C1 segment of cervical spinal cord (tissue), 14 donors: ENCODE results near the gene FDXR.

Source experiments
- DNase-seq, 14 donors: peaks; one replicate each; lab custom pipeline; 2025; lab: John Stamatoyannopoulos, UW

Gene FDXR

GRCh38 chr17:74900208-74900607 is 27.4 kb upstream of the FDXR start:
- DNase-seq, result no peak

- no peak for DNase-seq
These were observed 25.7 kb upstream of the FDXR start for GRCh38 chr17:74898376-74898946.

DNA sequence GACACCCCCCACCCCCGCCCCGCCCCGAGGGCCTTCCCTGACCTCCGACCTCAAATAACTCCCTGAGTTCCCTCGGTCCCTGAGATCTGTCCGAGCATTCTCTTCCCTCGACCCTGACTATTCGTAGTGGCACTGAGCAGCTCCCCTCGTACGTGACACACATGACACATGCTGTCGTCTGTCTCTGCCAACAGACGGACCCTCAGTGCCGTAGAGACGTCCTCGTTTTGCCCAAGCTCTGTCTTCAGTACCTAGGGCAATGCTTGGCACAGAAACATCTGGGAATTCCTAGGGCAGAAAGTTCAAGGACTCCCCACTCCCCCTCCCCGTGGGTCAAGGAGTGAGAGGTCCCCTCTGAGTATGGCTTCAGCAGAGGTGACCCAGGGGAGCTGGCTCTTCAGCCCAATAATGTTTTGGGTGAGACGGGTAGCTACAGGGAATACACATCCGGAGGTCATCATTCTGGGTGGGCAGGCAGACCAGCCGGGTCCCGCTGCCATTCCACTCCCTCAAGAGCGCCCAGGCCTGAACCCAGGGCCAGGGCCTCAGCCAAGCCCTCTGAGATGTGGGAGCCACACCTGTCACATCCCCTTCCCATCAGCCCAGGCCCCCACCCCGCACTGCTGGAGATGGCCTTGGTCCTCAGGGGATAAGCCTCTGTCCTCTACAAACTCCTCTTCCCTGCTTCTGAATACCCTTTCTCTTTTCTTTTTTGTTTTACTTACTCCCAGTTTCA is 21.3 kb upstream of the FDXR start:
- DNase-seq, result no peak

GRCh38 chr17:74892974-74893911 is 20.4 kb upstream of the FDXR start, which contains the start of gene FADS6:
FADS6 (minus strand) TSS chr17:74893633; CDS start chr17:74893595, 38 bp downstream.
- DNase-seq, result peak in 1 of 14 donors; percentile 36

GRCh38 chr17:74892013-74892841 is 19.4 kb upstream of the FDXR start:
- peak in 1 of 14 donors; percentile 74 for DNase-seq

DNA sequence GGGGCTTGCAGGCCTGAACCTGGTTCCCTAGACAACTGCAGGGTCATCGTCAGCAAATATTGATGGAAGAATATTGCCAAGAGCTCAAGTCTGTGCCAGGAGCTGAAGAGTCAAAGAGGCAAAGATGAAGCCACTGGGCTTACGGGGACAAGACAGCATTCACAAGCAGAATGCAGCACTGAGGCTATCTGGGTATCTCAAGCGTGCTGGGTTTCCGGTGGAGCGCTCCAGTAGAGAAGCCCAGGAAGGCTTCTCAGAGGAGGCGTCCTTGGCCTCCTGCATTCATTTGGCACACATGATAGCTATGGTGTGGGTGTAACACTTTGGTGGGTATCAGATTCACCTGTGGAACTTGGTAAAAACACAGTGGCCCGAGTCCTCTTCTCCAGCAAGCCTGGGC is 17.8 kb upstream of the FDXR start:
- no peak for DNase-seq

GRCh38 chr17:74888469-74888868 is 15.7 kb upstream of the FDXR start:
- DNase-seq, result no peak

- DNase-seq, result no peak
These were observed 10.5 kb upstream of the FDXR start for GRCh38 chr17:74883241-74883745.

- DNase-seq, result no peak
These were observed 9.9 kb upstream of the FDXR start for GRCh38 chr17:74882517-74883240.

DNA sequence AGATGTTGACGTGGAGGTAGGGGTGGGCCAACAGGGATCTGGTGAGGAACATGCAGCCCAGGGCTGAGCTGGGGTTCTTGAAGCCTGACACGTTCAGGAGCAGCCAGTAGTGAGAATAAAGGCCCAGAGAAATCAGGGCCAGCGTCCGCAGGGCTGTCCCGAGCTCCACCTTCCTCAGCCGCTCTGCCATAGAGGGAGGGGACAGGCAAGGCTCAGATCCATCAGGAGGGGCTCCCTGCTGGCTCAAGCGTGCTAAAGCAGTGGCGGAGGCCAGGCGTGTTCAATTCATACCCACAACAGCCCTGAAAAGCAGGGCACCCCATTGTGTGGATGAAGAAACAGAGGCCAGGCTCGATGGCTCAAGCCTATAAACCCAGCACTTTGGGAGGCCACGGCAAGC is 8.3 kb upstream of the FDXR start:
- no peak for DNase-seq

GRCh38 chr17:74879308-74879707 is 6.5 kb upstream of the FDXR start:
- no peak for DNase-seq

- DNase-seq, result no peak
These were observed 5.9 kb upstream of the FDXR start for GRCh38 chr17:74878658-74879057.

DNA sequence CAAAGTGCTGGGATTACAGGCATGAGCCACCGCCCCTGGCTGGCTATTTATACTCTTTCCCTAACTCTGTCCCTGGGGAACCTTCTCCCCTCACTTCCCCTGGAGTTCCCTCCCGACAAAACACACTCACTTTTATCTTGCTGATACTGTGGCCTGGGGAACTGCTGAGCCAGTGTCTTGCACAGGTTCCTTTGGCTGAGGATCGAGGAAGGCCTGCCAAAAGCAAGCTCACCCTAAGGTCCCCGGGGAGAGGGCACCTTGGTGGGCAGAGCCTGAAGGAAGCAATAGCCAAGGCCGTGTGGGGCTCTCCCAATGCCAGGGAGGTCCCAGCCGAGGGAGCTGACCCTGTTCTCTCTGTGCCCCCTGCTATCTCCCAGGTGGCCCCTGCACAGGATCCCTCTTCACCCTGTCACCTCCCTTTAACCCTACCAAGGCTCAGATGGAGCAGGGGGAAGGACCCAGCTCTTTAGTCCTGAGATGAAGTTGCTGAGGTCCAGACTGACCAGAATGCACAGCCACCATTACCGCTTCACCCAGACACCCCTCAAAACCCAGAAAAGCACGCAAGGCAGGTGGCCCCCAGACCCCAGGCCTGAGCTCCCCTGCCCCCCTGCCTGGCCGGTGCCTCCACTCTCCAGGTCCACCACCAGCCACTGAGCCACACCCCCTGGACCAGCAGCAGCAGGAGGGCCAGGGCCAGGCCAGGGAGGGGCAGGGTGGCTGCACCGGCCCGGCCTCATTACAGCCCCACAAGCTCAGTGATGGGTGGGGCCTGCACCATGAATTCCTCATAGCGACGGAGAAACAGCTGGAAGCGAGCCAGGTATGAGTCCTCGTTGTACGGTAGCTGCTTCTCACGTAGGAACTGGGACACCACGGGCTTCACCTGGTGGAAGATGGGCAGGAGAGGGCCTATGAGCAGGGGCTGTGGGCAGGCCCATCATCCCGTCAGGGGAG is 5.1 kb upstream of the FDXR start:
- DNase-seq, result no peak

- no peak for DNase-seq
These were observed 3.3 kb upstream of the FDXR start for GRCh38 chr17:74875977-74876593.

DNA sequence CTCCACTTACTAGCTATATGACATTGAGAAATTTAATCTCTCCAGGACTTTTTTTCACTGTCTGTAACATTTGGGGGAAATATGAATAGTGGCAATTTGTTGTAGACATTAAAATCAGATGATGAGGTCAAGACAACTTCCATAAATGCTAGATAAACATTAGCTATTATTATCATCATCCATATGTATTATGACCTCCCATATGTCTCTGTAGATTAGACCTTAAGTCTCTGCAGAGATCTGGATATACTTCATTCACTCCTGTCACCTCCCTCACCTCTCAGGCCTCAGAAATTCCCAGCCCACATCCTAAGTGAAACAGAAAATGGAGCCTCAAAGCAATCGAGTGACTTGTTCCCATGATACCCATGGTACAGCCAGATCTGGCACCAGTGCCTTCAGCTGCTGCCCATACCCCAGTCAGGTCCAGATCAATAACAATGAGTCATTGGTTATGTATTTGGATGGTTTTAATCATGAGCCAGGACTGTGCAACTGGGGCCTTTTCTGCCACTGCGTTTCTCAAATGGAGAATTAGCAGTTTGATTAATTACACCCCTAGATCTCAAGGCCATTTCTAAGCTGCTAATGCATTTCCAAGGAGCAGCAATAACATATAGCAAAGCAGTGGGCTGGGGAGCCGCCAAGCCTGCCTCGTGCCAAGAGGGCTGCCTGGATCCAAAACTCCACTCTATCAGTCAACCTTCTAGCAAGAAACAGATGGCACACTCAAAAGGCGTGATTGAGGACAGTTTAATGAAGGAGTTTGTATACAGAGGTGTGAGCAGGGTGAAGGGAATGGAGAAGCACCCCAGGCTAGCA is 2.6 kb upstream of the FDXR start:
- no peak for DNase-seq

GRCh38 chr17:74874615-74875037 is 1.8 kb upstream of the FDXR start:
- DNase-seq, result no peak

DNA sequence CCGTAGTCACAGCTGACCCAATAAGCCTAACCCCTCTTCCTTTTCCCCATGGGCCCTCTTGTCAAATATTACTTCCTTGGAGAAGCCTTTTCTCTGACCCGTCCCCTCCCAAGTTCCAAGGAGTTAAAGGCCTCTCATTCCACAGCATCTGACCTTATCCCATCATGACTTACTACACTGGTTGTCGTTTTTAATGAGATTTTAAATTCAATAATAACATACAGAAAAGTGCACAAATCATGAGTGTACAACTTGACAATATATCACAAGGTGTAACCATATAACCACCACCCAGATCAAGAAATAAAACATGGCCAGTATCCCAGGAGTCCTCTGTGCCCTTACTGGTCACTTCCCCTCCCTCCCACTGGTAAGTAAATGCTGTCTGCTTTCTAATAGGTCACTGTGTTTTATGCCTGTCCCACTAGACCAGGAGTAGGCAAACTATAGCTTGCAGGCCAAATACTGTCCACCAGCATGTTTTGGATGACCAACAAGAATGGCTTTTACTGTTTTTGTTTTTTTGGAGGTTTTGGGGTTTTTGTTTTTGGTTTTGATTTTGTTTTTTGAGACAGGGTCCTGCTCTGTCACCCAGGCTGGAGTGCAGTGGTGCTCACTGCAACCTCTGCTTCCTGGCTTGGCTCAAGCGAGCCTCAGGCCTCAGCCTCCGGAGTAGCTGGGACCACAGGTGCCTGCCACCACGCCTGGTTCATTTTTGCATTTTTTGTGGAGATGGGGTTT is 1.2 kb upstream of the FDXR start:
- no peak for DNase-seq
